ENCODE results near the gene SLC30A3.

SLC30A3 gene

GRCh38 chr2:27218614-27219013 lies 44.2 kb downstream of the SLC30A3 start:
- Mint-ChIP-seq H3K9me3 (no peaks in the 10 kb centered on the region), H3K27ac (peak overlapping the region; percentile 98), H3K36me3 (ENCODE audit: low read depth) (peaks cover 95% of the 10 kb centered on the region), H3K4me1 (ENCODE audit: low read depth) (peaks cover 51% of the 10 kb centered on the region), H3K27me3 (no peaks in the 10 kb centered on the region), H3K4me3 (peak overlapping the region; percentile 97)
- no peak for DNase-seq

GRCh38 chr2:27217173-27218121 lies 45.4 kb downstream of the SLC30A3 start, which contains the start of gene CAD:
Gene CAD, plus strand, starts transcription at chr2:27217369. Its CDS starts 183 bp downstream, at chr2:27217552.
- no peaks in the 10 kb centered on the region for H3K27me3 Mint-ChIP-seq
- no peaks in the 10 kb centered on the region for H3K9me3 Mint-ChIP-seq
- H3K4me1 Mint-ChIP-seq (ENCODE audit: low read depth) = peaks cover 59% of the 10 kb centered on the region
- peak within 1 kb of the TSS; percentile 98 for H3K27ac Mint-ChIP-seq
- H3K4me3 Mint-ChIP-seq = peak within 1 kb of the TSS; percentile 97
- peak; percentile 95 for DNase-seq
- peaks cover 95% of the 10 kb centered on the region for H3K36me3 Mint-ChIP-seq (ENCODE audit: low read depth)

GRCh38 chr2:27216416-27217137 lies 46.3 kb downstream of the SLC30A3 start:
- Mint-ChIP-seq H3K4me3 (peak overlapping the region; percentile 97), H3K27ac (peak overlapping the region; percentile 98), H3K27me3 (no peaks in the 10 kb centered on the region), H3K36me3 (ENCODE audit: low read depth) (peaks cover 90% of the 10 kb centered on the region), H3K9me3 (no peaks in the 10 kb centered on the region), H3K4me1 (ENCODE audit: low read depth) (peaks cover 59% of the 10 kb centered on the region)
- no peak for DNase-seq

GRCh38 chr2:27214941-27215340 lies 47.9 kb downstream of the SLC30A3 start:
- H3K27me3 Mint-ChIP-seq = no peaks in the 10 kb centered on the region
- no peak overlapping the region for H3K4me3 Mint-ChIP-seq
- no peaks in the 10 kb centered on the region for H3K9me3 Mint-ChIP-seq
- no peak overlapping the region for H3K27ac Mint-ChIP-seq
- H3K4me1 Mint-ChIP-seq (ENCODE audit: low read depth) = peaks cover 55% of the 10 kb centered on the region
- DNase-seq = no peak
- H3K36me3 Mint-ChIP-seq (ENCODE audit: low read depth) = peaks cover 83% of the 10 kb centered on the region

- Mint-ChIP-seq H3K4me1 (ENCODE audit: low read depth) (peaks cover 55% of the 10 kb centered on the region), H3K4me3 (peak overlapping the region; percentile 100), H3K27ac (peak overlapping the region; percentile 99), H3K36me3 (ENCODE audit: low read depth) (peaks cover 85% of the 10 kb centered on the region), H3K9me3 (no peaks in the 10 kb centered on the region), H3K27me3 (no peaks in the 10 kb centered on the region)
- no peak for DNase-seq
Observed at GRCh38 chr2:27212626-27213471, 50.0 kb downstream of the SLC30A3 start.

GRCh38 chr2:27211943-27212625 lies 50.8 kb downstream of the SLC30A3 start, which contains the start of the genes ATRAID and SLC5A6:
Gene ATRAID, plus strand, starts transcription at chr2:27212041. Its CDS starts 328 bp downstream, at chr2:27212369.
Gene SLC5A6, minus strand, starts transcription at chr2:27212268. Its CDS starts 4,618 bp downstream, at chr2:27207650.
- Mint-ChIP-seq H3K4me3 (peak within 1 kb of the TSS; percentile 100), H3K27ac (peak within 1 kb of the TSS; percentile 99), H3K36me3 (ENCODE audit: low read depth) (peaks cover 85% of the 10 kb centered on the region), H3K9me3 (no peaks in the 10 kb centered on the region), H3K27me3 (no peaks in the 10 kb centered on the region), H3K4me1 (ENCODE audit: low read depth) (peaks cover 54% of the 10 kb centered on the region)
- peak; percentile 94 for DNase-seq

- H3K27ac Mint-ChIP-seq = peak overlapping the region; percentile 93
- no peaks in the 10 kb centered on the region for H3K27me3 Mint-ChIP-seq
- DNase-seq = no peak
- H3K4me3 Mint-ChIP-seq = peak overlapping the region; percentile 100
- no peaks in the 10 kb centered on the region for H3K9me3 Mint-ChIP-seq
- peaks cover 47% of the 10 kb centered on the region for H3K4me1 Mint-ChIP-seq (ENCODE audit: low read depth)
- peaks cover 85% of the 10 kb centered on the region for H3K36me3 Mint-ChIP-seq (ENCODE audit: low read depth)
Observed at GRCh38 chr2:27211241-27211942, 51.5 kb downstream of the SLC30A3 start.

- H3K36me3 Mint-ChIP-seq (ENCODE audit: low read depth) = peaks cover 85% of the 10 kb centered on the region
- DNase-seq = no peak
- peaks cover 39% of the 10 kb centered on the region for H3K4me1 Mint-ChIP-seq (ENCODE audit: low read depth)
- H3K9me3 Mint-ChIP-seq = no peaks in the 10 kb centered on the region
- H3K27ac Mint-ChIP-seq = peak overlapping the region; percentile 73
- peak overlapping the region; percentile 67 for H3K4me3 Mint-ChIP-seq
- H3K27me3 Mint-ChIP-seq = no peaks in the 10 kb centered on the region
Observed at GRCh38 chr2:27209621-27210401, 53.0 kb downstream of the SLC30A3 start.

- Mint-ChIP-seq H3K27me3 (no peaks in the 10 kb centered on the region), H3K36me3 (ENCODE audit: low read depth) (peaks cover 87% of the 10 kb centered on the region), H3K4me1 (ENCODE audit: low read depth) (peaks cover 33% of the 10 kb centered on the region), H3K9me3 (no peaks in the 10 kb centered on the region), H3K4me3 (no peak overlapping the region), H3K27ac (peak overlapping the region; percentile 7)
- no peak for DNase-seq
Observed at GRCh38 chr2:27208486-27209050, 54.3 kb downstream of the SLC30A3 start.

- no peaks in the 10 kb centered on the region for H3K27me3 Mint-ChIP-seq
- peaks cover 92% of the 10 kb centered on the region for H3K36me3 Mint-ChIP-seq (ENCODE audit: low read depth)
- no peak overlapping the region for H3K4me3 Mint-ChIP-seq
- DNase-seq = no peak
- H3K9me3 Mint-ChIP-seq = no peaks in the 10 kb centered on the region
- H3K4me1 Mint-ChIP-seq (ENCODE audit: low read depth) = peaks cover 24% of the 10 kb centered on the region
- no peak overlapping the region for H3K27ac Mint-ChIP-seq
Observed at GRCh38 chr2:27206346-27206745, 56.5 kb downstream of the SLC30A3 start.

- Mint-ChIP-seq H3K27me3 (no peaks in the 10 kb centered on the region), H3K9me3 (no peaks in the 10 kb centered on the region), H3K4me1 (ENCODE audit: low read depth) (peaks cover 20% of the 10 kb centered on the region), H3K4me3 (no peak overlapping the region), H3K27ac (no peak overlapping the region), H3K36me3 (ENCODE audit: low read depth) (peaks cover 98% of the 10 kb centered on the region)
- no peak for DNase-seq
Observed at GRCh38 chr2:27205206-27205605, 57.6 kb downstream of the SLC30A3 start.

- peaks cover 14% of the 10 kb centered on the region for H3K4me1 Mint-ChIP-seq (ENCODE audit: low read depth)
- H3K36me3 Mint-ChIP-seq (ENCODE audit: low read depth) = peaks cover 98% of the 10 kb centered on the region
- H3K27me3 Mint-ChIP-seq = no peaks in the 10 kb centered on the region
- no peaks in the 10 kb centered on the region for H3K9me3 Mint-ChIP-seq
- H3K4me3 Mint-ChIP-seq = no peak overlapping the region
- no peak for DNase-seq
- peak overlapping the region; percentile 24 for H3K27ac Mint-ChIP-seq
Observed at GRCh38 chr2:27204566-27204965, 58.3 kb downstream of the SLC30A3 start.
